Sciatic nerve (tissue), 2 donors: Measurements from ENCODE around the gene LYSMD1. TPM values are rescaled to one million over a fixed set of nuclear protein-coding genes. Genes with fewer than 3 reads are reported as not detected.
A peak's percentile ranks its signal among the peaks of the same experiment; 100 is the strongest.

Source experiments
- ATAC-seq: fragments of 200-7000 bp; cut with Tn5 transposase; one replicate; pipeline ENCODE4 v1.9.1; 2020; ENCODE audit warnings: mild to moderate bottlenecking, moderate library complexity
- DNase-seq: peaks from one replicate; pipeline ENCODE4 v3.0.0-alpha.2; 2020; ENCODE audit warnings: low spot score
- intact Hi-C: fragments of 100-400 bp; cut with DNase I; formaldehyde crosslinking; loops from one replicate; pipeline ENCODE4 v1.14.2; 2022
- total RNA-seq: library from RNA; stranded (reverse); fragmentation: NEBNext Ultra II Directional; extraction: Animal tissue kit (Norgen Biotek cat#: 25700); gene quantifications from one replicate; pipeline ENCODE4 v1.2.1, GENCODE V29; 2021
- donor health status: DM: no; HTN: no; CAD: no.
- donor health status: DM: no; HTN: no; CAD: no.

LYSMD1 gene
- total RNA-seq, 1 donor from 2014 or later = 10.6 TPM

GRCh38 chr1:151184211-151184610 is 18.5 kb upstream of the LYSMD1 start:
- intact Hi-C loops = no loop called here
- ATAC-seq (no peak), DNase-seq (no peak)

GRCh38 chr1:151176514-151177045 is 10.9 kb upstream of the LYSMD1 start:
- intact Hi-C loops = no loop called here
- DNase-seq = no peak
- no peak for ATAC-seq

DNA sequence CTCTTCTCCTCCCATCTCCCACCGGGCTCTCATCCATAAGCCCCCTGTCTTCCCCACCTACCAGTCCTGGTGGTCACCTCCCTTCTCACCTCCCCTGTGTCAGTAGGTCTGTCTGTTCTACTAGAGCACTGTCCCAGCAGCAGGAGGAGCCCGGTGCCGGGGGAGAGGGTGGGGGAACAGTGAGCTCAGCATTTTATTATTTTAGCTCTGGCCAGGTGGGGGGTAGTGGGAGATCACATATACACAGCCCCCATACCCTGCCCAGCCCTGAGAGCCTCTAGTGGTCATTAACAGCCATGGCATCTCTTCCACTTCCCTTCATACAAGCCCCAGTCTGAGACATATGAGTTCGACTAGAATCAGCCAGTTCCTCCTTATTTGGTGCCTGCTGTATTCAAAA is 10.2 kb upstream of the LYSMD1 start, which contains the start of gene TMOD4:
TMOD4 (minus strand) TSS at position 119 of the 400 bp plus-strand sequence. CDS start 1,106 bp downstream, outside the sequence.
- ATAC-seq (peak; percentile 33), DNase-seq (no peak)
- intact Hi-C loops = no loop called here

DNA sequence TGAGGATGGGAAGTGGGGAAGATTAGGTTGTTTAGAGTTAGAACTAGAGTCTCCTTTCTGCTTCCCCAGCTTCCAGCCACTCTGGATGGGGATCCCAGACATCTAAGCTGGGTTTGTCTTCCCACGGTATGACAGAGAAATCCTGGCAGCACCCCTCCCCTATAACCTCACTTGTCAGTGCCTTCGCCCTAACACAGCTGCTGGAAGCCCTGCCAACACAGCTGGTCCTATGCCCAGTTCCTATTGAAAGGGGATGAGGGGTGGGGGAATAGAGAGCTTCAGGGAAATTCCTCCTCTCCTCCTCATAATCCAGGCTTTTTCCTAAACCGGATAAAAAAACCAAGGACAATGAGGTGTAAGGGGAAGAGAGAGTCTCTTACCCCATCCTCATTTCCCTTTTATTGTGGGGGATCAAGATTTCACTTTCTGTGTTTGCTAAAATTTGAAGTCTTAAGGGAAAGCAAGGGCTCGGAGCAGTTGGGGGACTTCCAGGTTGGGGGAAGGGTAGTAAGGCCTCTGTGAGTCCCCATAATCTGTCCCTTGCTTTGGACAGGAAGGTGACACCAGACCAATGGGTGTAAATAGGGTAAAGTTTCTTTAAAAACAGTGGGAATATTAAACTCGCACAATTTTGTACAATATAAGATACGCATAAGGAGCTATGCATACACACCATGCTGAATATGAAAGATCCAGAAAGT is 9.5 kb upstream of the LYSMD1 start:
- DNase-seq (no peak), ATAC-seq (peak; percentile 26)
- intact Hi-C loops = no loop called here

DNA sequence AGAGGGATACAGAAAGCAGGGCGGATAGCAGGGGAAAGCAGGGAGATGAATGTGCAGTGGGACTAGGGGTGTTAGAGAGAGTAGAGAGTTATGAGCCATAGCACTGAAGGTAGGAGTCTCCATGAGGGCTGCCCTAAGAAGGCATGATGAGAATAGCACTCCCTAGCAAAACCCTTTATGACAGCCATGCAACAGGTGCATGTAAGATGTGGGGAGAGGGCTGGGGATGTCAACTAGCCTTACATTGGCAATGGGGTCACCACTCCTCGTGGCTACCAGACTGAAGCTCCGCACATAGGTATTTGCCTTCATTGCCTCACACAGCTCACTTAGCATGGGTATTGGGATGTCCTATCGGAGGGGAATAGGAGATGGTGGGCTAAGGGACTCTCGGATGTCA is 5.5 kb upstream of the LYSMD1 start:
- intact Hi-C loops = no loop called here
- DNase-seq = no peak
- no peak for ATAC-seq

DNA sequence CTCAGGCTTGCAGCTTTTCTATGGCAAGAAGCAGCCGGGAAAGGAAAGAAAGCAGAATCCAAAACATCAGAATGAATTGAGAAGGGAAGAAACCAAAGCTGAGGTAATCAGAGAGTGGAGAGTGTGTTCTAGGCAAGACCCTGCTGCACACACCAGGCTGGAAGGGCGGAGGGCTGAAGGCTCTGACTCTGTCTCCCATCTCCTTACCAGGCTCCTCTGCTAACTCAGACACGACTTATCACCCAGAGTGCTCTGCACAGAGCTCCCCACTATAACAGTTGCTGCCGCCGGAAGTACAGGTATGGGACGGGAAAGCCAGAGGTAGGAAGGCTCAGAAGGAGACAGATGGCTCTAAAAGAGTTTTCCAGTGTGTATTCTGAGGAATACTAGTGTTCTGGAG is 1.4 kb upstream of the LYSMD1 start:
- DNase-seq (no peak), ATAC-seq (no peak)
- intact Hi-C loops = no loop called here

GRCh38 chr1:151166505-151166956 is 829 bp upstream of the LYSMD1 start:
- DNase-seq (no peak), ATAC-seq (no peak)
- intact Hi-C loops = no loop called here

GRCh38 chr1:151165281-151165737 is 393 bp downstream of the LYSMD1 start:
- ATAC-seq = peak; percentile 80
- intact Hi-C loops = no loop called here
- DNase-seq = peak; percentile 77

DNA sequence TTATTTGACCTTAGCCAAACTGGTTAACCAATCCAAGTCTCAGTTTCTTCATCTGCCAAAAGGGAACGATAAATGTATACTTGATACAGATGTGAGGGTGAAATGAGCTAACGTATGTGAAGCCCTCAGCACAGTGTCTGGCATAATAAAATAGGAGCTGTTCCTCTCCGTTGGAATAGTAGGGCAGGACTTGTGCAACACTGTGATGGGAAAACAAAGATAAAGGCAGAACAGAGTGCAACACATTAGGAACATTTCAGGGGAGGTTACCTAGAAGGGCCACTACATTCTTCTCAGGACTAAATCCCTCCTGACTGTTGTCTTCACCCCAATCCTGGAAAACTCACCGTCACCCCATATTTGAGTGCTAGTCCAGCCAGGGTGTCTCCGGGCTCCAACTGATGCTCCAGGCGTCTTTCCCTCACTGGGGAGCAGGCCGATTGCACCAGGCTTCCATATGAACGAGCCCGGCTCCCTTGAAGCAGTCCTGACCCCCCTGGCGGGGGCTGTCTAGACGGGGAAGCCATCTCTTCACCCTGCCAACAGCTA is 896 bp downstream of the LYSMD1 start:
- intact Hi-C loops = no loop called here
- ATAC-seq = peak; percentile 27
- DNase-seq = no peak

DNA sequence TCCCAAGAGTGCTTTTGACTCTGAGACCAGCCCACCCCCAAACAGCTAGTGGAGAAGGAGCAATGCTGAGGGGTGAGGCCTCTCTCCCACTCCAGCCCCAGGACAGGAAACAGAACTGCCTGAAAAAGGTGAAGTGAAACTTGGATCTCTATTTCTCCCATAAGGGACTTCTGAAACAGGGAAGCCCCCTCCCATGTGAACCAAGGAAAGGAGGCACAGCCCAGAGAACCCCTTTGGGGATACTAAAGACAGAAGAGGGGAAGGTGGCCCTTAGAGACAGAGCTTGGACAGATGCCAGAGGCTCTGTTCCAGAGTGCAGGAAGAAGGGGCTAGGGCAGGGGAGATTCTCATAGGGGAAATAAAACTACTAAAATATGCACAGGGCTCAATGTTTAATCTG is 6.3 kb downstream of the LYSMD1 start:
- DNase-seq = no peak
- no peak for ATAC-seq
- intact Hi-C loops = no loop called here

GRCh38 chr1:151158751-151159251 is 6.9 kb downstream of the LYSMD1 start:
- ATAC-seq (peak; percentile 2), DNase-seq (no peak)

GRCh38 chr1:151158326-151158725 is 7.4 kb downstream of the LYSMD1 start:
- ATAC-seq (no peak), DNase-seq (no peak)
- intact Hi-C loops = no loop called here

More at GRCh38 chr1:151158751-151159251, 6.9 kb downstream of the LYSMD1 start:
- intact Hi-C loops = no loop called here

- DNase-seq (no peak), ATAC-seq (peak; percentile 32)
- intact Hi-C loops = no loop called here
These were observed 8.6 kb downstream of the LYSMD1 start for GRCh38 chr1:151157067-151157531.

GRCh38 chr1:151156515-151156819 is 9.2 kb downstream of the LYSMD1 start, which contains the start of gene TNFAIP8L2:
TNFAIP8L2 (plus strand) TSS chr1:151156649; CDS start chr1:151158698, 2,049 bp downstream.
- DNase-seq = peak; percentile 70
- intact Hi-C loops = no loop called here

GRCh38 chr1:151147665-151148064 is 18.0 kb downstream of the LYSMD1 start:
- no peak for ATAC-seq
- intact Hi-C loops = no loop called here
- DNase-seq = no peak

More at GRCh38 chr1:151156515-151156819, 9.2 kb downstream of the LYSMD1 start, which contains the start of gene TNFAIP8L2:
- ATAC-seq = peak; percentile 68

DNA sequence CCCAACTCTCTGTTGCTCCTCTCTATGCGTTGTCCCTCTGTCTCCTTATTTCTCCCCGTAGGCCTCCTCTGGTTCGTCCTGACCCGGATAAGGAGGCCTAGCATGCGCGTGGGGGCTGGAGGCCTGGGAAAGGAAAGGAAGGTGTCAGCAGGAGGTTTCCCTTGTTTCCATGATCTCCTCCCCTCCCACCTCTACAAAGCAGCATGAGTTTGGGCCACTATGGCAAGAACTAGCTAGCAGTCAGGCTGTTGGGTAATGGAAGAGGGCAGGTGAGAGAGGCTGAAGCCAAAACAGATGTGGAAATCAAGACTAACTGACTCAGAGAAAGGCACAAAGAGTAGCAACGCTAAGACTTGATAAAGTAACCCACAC is 18.6 kb downstream of the LYSMD1 start:
- no peak for ATAC-seq
- no peak for DNase-seq

DNA sequence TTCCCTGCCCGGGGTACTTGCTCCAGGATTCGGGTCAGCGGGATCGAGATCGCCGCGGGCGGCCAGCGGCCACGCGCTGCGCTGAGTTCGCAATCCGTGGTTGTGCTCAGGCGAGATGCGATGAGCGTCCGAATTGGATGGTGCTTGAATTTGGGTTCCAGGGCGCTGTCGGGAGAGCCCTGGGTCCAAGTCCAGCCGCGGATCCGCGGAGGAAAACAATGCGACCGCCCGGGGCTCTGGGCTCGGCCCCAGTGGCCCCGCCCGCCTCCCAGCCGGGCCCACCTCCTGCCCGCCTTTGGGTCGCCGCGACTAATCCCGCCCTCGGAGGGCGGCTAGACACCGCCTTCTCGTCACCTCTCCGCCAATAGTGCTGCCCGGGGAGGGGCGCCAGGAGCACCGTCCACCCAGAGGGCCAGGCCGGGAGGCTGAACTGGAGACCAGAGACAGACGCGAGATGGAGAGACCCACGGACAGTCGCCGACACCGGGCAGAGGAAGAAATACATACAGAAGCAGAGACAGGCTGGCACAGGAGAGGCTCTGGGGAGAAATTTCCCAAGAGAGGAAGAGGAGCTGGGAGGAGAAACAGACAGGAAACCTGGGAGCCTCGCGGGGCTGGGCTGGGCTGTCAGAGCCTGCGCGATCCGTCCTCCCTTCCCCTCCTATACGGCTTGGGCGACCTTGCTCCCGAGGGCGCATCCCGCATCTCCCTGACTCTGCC is 19.1 kb downstream of the LYSMD1 start, which contains the start of gene SEMA6C:
SEMA6C (minus strand) TSS at position 220 of the 720 bp plus-strand sequence. CDS start 4,010 bp downstream, outside the sequence.
- intact Hi-C loops = no loop called here
- DNase-seq = peak; percentile 97
- peak; percentile 98 for ATAC-seq

More for the DNA sequence above, 18.6 kb downstream of the LYSMD1 start:
- intact Hi-C loops = no loop called here

- ATAC-seq (peak; percentile 23), DNase-seq (no peak)
- intact Hi-C loops = no loop called here
These were observed 19.7 kb downstream of the LYSMD1 start for GRCh38 chr1:151146072-151146411.

DNA sequence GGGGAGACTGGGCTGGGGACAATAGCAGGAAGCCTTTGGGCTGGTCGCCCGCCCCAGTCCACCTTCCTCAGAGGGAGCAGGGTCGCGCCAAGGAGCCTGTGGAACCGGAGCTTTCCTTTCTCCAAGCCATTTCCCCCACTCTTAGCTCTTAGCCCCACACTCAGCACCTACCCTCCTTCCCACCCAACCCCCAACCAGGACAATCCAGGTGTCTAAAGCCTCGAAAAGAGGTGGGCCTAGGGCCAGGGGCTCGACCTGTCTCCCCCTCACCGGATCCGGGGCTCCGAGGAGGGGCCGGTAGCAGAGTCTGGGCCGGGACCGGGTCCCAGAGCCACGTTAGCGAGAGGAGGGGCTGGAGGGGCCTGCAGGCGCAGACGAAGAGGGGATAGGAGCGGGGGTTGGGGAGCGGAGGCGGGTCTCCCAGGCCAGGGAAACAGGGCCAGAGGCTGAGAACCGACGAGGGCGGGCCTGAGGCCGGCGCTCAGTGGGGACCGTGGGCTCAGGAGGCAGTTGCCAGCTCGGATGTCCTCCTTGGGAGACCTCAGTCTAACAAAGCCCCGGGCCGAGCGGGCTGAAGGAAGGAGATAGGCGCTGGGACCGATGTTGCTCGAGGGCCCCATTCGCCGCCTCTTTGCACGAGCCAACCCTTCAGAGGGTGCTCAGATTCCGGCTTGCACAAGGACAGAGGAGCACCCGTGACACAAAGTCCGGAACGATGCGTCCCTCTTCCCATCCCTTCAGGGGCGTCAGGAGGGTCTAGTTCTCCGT is 20.2 kb downstream of the LYSMD1 start:
- peak; percentile 23 for ATAC-seq
- peak; percentile 65 for DNase-seq
- intact Hi-C loops = no loop called here
